Measurements from ENCODE around the gene ZFP3.
A peak's percentile ranks its signal among the peaks of the same experiment; 100 is the strongest.
"Not testable (repeated sequence)": the region's sequence is repeated elsewhere in the genome, so short reads cannot be mapped to it uniquely, and the experiment has no call there.

The ZFP3 gene

DNA sequence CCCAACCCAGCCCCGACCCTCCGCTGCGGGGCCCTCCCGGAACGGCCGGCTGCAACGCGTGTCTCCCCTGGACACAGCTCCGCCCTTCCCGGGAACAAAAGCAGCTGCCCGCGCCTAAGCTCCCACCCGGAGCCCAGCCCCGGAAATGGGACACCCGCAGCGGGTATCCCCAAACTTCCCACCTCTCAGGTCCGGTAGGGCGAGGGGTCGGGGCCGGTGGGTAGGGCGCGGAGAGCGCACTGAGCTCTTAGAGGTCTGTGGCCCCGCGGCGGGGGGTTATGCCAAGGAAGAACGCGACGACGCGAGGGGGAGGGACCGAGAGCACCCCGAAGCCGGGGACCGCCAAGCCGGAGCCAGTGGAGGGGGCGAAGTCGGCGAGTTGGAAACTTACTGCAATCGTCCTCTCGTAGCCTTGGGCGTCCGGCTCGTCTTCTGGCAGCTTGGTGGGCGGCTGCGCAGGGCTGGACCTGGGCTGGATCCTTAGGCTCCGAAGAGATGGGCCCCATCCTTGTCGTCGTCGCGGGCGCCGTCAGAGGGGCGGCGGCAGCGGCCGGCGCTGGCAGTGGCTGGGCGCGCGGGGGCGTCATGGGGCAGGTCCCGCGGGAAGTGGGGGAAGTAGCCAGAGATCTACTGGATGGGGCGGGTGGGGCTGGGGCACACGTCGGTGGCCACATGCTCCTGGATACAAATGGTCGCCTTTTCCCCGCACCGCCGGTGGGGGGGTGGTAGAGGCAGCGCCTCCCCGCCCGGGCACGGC is 44.5 kb downstream of the ZFP3 start:
- H3K4me3 ChIP-seq (ENCODE audit: low read depth, low read length) = peak overlapping the region; percentile 45
- DNase-seq (ENCODE audit: low read depth) = no peak

DNA sequence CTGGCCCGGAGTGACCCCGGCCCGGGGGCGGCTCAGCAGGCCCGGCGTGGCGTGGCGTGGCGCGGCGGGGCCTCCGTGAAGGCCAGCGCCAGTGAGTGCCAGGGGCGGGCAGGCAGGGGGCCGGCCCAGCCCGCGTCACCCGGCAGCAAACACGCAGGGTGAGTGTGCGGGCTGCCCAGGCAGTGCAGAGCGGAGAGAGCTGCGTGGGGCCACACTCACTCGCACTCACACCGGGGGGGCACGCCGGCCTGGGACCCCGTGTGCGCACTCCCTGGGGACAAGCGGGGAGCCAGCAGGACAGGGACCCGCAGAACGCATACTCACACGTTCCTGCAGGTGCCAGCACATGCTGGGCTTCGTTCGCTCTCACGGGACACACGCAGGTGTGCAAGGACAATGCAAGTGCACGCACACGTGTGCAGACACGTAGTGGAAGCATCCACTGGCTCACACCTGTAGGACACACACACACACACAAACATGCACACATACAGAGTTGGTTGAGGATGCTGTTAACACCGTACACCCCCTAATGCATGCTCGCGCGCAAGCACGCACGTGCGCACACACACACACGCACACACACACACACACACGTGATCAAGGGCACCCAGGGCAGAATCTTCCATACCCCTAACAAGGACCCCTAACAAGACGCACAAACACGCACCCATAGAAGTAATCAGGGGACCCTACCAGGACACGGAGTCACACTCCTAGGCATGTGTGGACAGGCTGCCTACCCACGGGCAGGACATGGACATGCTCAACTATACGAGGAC is 45.3 kb downstream of the ZFP3 start:
- no peak for DNase-seq (ENCODE audit: low read depth)
- no peak overlapping the region for H3K4me3 ChIP-seq (ENCODE audit: low read depth, low read length)

DNA sequence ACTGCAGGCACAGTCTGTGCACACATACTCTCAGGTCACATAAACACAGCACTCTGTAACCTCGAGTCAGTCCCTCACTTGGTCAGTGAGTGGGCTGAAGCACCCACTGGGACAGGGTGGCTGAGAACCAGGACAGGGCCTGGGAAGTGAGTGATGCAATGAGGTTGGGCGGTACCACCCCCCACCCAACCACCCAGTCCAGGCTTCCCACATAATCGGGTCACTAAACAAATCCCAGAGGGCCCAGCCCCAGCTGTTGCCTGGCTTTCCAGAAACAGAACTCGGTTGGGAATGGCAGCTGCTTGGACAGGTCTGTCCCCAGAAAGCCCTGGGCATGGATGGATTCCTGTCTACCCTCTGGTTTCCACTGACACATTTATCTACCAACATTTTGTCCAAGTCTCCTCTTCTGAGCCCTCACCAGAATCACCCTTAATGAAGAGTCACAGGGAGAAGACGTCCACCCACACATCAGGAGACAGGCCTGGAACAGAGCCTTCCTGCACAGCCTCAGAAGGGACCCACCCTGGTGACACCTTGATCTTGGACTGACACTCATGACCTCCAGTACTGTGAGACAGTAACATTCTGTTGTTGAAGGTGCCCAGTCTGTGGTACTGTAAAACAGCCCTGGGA is 46.0 kb downstream of the ZFP3 start:
- not testable (repeated sequence) for H3K4me3 ChIP-seq (ENCODE audit: low read depth, low read length); DNase-seq (ENCODE audit: low read depth)

DNA sequence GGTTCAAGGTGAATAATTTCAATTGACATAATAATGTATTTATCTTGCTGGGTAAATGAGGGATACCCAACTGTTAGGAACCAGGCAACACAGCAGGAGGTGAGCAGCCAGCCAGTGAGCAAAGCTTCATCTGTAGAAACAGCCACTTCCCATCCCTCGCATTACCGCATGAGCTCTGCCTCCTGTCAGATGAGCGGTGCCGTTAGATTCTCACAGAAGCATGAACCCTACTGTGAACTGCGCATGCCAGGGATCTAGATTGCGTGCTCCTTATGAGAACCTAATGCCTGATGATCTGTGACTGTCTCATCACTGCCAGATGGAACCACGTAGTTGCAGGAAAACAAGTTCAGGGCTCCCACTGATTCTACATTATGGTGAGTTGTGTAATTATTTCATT is 46.6 kb downstream of the ZFP3 start:
- not testable (repeated sequence) for H3K4me3 ChIP-seq (ENCODE audit: low read depth, low read length); DNase-seq (ENCODE audit: low read depth)

DNA sequence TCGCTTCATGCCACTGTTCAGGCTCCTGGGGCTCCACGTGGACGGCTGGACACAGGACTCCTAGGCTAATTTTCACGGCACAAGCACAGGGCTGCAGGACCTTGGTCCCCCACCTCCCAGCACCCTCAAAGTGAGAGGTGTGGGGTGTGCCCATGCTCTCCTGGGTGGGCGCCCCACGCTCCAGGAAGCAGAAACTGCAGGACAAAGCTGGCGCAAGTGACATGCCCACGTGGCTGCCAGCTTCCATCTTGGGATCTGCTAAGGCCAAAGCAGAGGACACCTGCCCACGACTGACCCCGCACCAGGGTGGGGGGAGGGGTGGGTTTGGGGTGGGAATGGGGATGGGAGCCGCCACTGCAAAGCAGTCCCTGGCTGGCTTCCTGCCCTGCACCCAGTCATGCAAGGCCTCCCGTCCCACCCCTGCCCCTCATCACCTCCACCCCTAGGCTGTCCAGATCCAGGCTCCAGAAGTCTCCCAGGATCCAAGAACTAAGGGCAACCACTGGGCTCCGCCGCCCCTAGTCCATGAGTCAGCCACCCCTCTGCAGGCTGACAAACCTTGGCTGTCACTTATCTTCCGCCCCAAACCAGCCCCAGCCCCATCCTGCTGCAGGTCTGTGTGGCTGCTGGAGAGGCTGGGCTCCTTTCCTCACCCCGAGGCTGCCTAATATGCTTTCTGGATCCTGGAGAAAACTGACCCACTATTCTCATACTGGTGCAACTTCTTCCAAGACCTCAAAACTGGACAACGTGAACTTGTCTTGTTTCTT is 48.6 kb downstream of the ZFP3 start:
- no peak for DNase-seq (ENCODE audit: low read depth)
- no peak overlapping the region for H3K4me3 ChIP-seq (ENCODE audit: low read depth, low read length)

DNA sequence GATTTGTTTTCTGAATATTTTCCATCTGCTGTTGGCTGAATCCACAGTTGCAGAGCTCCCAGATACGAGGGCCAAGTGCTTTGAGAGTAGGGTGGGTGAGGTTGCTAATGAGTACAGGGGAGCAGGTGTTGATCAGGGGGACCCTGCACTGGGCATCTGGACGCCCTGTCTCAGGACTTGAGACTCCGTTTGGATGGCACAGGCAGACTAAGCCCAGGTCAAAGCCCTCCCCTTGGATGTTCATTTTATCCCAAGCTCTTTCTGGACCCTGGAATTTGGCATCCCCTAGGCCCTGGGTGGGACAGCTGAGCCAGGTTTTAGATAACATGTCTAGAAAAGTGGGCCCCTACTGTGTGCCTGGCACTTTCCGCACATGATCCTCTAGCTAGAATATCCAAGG is 49.6 kb downstream of the ZFP3 start:
- DNase-seq (ENCODE audit: low read depth) = no peak

DNA sequence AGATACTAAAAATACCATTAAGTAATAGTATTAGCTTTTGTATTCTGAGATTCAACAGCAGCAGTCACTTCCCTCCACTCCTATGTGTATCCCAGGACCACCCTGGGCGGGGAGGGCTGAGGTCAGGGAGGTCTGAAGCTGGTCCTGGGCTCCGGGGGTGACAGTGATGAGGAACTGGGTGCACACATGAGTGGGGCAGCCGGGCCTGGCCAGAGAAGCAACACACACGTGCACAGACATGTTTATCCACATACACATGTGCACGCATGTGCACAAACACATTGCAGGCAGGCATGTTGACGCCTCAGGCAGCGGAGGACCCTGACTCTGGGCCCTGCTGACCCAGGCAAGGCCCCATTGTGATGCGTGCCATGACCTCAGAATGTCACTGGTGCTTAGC is 50.1 kb downstream of the ZFP3 start:
- DNase-seq (ENCODE audit: low read depth) = not testable (repeated sequence)

More for the DNA sequence above, 49.6 kb downstream of the ZFP3 start:
- H3K4me3 ChIP-seq (ENCODE audit: low read depth, low read length) = no peak overlapping the region

DNA sequence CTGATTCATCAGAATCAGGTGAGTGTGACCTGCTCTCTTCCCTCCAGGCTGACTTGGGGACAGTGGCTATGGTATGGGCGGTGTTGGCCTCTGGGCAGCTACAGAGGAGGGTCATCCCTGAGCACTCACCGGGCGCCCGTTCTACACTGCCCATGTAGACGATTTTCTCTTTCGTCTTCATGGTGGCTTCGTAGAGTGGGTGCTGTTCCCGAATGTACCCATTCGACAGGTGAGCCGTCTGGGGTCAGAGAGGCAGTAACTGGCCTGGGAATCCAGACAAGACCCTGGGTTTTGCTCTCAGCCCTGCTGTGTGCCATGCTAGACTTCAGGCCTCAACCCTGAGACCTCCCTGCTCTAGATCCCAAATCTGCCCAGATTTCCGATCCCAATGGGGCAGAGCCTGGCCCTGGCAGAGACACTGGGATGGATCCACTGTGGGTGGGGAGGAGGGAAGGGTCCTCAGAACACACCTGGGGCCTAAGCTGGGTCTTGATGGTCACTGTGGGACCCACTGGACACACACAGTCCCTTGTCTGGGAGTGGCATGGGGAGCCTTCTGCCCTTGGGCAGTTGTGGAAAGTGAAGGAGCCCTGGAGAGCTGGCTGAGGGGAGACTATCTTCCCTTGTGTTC is 50.8 kb downstream of the ZFP3 start:
- DNase-seq (ENCODE audit: low read depth) = no peak
- H3K4me3 ChIP-seq (ENCODE audit: low read depth, low read length) = no peak overlapping the region

More for the DNA sequence above, 50.1 kb downstream of the ZFP3 start:
- not testable (repeated sequence) for H3K4me3 ChIP-seq (ENCODE audit: low read depth, low read length)

DNA sequence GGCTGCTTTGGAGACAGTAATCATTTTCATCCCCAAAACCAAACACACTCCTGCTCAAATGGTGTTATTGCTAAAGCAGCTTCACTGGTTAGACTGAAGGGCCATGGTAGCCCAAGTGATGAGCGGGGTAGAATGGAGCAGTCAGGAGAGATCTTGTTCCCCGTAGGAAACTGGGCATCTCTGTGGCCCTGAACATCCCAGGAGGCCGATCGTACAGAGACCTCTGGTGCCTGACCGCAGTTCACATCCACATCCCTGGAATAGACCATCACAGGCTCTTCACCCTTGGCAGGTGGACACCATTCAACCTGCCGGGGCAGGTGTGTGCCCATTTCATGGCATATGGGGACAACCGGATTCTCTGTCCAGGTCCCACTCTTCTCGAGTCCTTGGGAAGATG is 51.5 kb downstream of the ZFP3 start:
- not testable (repeated sequence) for DNase-seq (ENCODE audit: low read depth); H3K4me3 ChIP-seq (ENCODE audit: low read depth, low read length)

DNA sequence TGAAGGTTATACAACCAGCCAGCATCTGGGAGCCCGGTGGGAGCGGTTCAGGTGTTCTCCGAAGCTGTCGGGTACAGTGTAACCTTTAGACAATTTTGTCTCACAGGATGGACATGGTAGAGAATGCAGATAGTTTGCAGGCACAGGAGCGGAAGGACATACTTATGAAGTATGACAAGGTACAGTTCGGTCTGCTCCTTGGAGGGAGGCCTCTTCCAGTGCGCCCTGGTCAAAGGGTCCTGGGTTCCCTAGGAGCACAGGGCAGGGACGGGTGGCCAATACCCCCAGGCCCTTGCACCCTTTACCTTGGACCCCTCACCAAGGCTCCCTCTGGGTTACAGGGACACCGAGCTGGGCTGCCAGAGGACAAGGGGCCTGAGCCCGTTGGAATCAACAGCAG is 52.0 kb downstream of the ZFP3 start:
- DNase-seq (ENCODE audit: low read depth); H3K4me3 ChIP-seq (ENCODE audit: low read depth, low read length): not testable (repeated sequence)

DNA sequence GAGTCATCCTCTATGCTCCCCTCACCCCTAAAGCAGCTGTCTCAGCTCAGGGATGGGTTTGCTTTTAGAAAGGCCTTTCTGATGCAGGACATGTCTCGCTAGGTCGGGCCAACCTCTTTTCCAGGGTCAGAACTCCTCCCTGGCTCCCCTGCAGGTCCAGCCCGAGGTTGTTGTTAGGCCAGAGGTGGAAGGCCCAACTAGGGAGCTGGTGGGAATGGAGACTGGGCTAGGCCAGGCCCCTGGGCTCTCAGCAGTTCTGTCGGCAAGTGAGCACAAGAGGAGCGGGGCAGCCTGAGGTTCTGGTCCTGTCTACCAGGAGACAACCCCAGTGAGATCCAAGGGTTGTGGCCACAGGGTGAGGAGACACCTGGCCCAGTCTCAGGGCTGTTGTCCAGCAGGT is 52.4 kb downstream of the ZFP3 start:
- not testable (repeated sequence) for H3K4me3 ChIP-seq (ENCODE audit: low read depth, low read length); DNase-seq (ENCODE audit: low read depth)

DNA sequence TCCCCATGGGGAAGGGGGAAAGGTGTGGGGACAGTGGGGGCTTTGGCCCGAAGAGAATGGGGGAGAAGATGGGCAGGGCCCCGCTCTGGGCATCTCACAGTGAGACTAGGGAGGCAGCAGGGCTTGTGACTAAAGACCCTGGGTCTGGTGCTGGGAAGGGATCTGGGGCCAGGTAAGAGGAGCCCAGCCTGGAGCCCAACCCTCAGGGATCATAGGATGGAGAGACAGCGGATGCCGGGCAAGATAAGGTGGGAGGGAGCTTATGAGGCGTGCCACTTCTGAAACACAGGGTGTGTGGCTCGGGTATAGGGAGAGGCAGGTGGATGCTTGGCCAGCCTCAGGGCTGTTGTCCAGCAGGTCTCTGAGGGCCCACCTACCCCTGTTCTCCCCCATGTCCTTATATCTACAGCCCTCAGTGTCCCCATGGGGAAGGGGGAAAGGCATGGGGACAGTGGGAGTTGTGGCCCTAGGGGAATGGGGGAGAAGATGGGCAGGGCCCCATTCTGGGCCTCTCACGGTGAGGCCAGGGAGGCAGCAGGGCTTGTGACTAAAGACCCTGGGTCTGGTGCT is 53.0 kb downstream of the ZFP3 start:
- H3K4me3 ChIP-seq (ENCODE audit: low read depth, low read length) = no peak overlapping the region
- DNase-seq (ENCODE audit: low read depth) = no peak

DNA sequence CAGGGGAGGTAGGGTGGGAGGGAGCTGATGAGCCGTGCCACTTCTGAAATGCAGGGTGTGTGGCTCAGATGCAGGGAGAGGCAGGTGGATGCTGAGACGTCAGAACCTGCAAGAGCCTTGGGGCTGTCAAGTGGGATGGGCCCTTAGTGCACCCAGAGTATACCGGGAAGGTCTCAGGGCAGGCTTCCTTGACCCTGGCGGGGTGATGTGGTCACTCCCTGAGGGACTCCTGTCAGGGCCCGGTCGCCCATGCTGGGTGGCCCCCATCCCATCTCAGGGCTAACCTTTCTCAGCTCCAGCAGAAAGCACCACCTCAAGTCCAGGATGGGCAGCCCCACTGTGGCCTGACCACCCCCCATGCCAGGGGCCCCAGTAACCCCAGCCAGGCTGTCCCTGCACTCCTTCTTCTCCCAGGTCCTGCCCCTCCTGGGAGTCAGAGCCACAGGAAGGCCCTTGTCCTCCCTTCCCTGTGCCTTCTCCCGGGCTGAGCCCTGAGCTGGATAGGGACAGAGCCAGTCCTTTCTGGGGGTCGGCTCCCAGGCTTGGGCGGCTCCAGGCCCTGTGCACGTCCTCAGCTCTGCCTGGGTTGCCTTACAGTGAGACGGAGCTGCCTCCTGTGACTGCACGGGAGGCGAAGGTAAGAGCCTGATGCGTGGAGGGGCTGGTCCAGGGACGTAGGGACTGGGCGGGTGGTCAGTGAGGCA is 53.7 kb downstream of the ZFP3 start:
- H3K4me3 ChIP-seq (ENCODE audit: low read depth, low read length); DNase-seq (ENCODE audit: low read depth): not testable (repeated sequence)

DNA sequence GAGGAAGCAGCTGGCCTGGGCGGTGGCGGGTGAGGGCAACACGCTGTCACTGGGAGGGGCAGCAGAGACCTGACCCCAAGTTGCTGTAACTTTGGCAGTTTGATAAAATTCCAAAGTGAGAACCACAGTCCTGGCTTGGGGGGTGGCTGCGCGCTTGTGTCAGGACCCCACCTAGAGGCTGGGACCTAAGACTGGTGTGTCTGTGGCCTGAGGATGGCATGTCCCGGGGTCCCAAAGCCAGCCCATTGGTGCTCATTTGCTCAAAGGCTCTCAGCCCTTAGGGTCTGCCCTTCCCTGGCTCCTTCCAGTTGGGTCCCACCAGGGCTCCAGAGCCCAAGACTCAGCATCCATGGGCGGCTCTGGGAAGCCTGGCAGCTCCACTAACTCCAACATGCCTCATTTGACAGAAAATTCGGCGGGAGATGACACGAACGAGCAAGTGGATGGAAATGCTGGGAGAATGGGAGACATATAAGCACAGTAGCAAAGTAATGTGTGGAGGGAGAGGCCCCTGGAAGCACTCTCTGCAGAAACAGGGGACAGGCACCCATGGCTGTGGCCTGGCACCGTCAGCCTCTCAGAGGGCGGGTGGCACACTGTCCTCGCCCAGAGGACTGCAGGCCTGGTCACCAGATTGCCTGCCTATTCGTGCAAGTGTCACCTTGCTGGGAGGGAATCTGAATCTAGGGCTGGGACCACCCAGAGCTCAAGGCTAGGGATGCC is 54.4 kb downstream of the ZFP3 start:
- not testable (repeated sequence) for H3K4me3 ChIP-seq (ENCODE audit: low read depth, low read length); DNase-seq (ENCODE audit: low read depth)

DNA sequence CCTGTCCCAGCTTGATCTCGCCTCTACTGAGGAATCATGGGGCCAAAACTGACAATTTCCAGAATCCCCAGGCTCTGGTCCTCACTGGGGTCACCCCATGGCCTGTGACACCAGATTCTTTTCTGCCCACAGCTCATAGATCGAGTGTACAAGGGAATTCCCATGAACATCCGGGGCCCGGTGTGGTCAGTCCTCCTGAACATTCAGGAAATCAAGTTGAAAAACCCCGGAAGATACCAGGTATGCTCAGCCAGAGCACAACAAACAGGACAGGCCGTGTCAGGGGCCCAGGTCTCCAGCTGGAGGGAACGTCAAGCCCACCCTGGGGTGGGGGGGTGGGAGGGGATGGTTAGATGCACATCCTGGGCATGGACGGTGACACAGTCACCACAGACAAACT is 55.0 kb downstream of the ZFP3 start:
- DNase-seq (ENCODE audit: low read depth) = no peak
- H3K4me3 ChIP-seq (ENCODE audit: low read depth, low read length) = no peak overlapping the region

DNA sequence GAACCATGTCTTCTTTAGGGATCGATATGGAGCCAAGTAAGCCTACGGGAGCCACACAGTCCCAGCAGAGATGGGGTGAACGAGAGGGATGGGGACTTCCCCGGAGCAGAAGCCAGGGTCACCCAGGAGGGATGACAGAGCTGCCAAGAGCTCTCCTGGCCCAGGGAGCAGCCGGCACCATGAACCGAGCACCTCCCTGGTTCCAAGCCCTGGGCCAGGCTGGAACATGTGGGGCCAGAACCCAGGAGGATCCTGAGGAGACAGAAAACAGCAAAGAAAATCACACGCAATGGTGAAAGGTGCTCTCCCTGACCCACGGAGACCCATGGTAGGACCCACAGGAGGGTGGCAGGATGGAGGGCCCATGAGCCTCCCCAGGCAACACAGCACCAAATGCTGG is 55.7 kb downstream of the ZFP3 start:
- not testable (repeated sequence) for DNase-seq (ENCODE audit: low read depth); H3K4me3 ChIP-seq (ENCODE audit: low read depth, low read length)

DNA sequence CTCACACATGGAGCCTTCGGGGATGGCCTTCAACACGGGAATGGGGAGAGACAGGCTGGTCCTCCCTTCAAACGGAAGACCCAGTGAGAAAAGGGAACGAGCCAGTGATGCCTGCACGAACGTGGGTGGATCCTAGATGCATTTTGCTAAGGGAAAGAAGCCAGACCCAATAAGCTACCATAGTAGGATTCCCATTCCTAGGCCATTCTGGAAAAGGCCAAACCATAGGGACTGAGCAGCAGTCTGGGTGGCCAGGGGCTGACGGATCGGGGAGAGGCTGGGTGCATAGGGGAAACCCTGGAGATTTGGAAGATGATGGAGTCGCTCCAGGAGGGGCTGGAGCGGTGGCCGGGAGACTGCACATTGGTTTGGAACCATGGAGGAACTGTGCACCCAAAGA is 56.3 kb downstream of the ZFP3 start:
- H3K4me3 ChIP-seq (ENCODE audit: low read depth, low read length) = not testable (repeated sequence)

More for the DNA sequence above, 56.3 kb downstream of the ZFP3 start:
- DNase-seq (ENCODE audit: low read depth) = not testable (repeated sequence)
